IMR-90 (cell line): ENCODE measurements around the gene MPIG6B. TPM values are rescaled to one million over a fixed set of nuclear protein-coding genes. Genes with fewer than 3 reads are reported as not detected.

ENCODE experiments used
- ATAC-seq: fragments of 200-7000 bp; cut with Tn5 transposase; 2 replicates; pipeline ENCODE4 v1.9.1; 2020; ENCODE audit warnings: low read depth, mild to moderate bottlenecking, moderate library complexity
- BruUV-seq: library from RNA; stranded (reverse); fragments of 400-500 nt; replicated peaks from 2 replicates; lab custom pipeline; 2021; lab: Mats Ljungman, UMichigan
- CTCF ChIA-PET: fragments of 300-600 bp; formaldehyde crosslinking; extraction: SDS; loops from one replicate; lab custom pipeline; 2021; ENCODE audit warnings: antibody characterized with exemption; lab: Yijun Ruan, JAX
- POLR2A ChIA-PET: fragments of 300-600 bp; sonication (Branson Sonifier 250); formaldehyde crosslinking; loops from one replicate; lab custom pipeline; 2022; ENCODE audit warnings: antibody characterized with exemption; ENCODE audit not compliant: unreplicated experiment; lab: Charles Lee
- DNase-seq: peaks from one replicate; pipeline ENCODE4 v3.0.0; 2013
- H2AFZ ChIP-seq: replicated peaks from 2 replicates; pipeline ENCODE3; 2013; ENCODE audit warnings: low read length, mild to moderate bottlenecking; ENCODE audit not compliant: poor library complexity
- H2AK5ac ChIP-seq: 2 replicates; pipeline ENCODE4 v1.6.1; 2013; ENCODE audit warnings: low read depth, low read length, inconsistent platforms
- H2AK9ac ChIP-seq: replicated peaks from 2 replicates; pipeline ENCODE3; 2013; ENCODE audit warnings: mild to moderate bottlenecking, low read depth, low read length, moderate library complexity; ENCODE audit not compliant: poor library complexity
- H2BK120ac ChIP-seq: 2 replicates; pipeline ENCODE4 v1.6.1; 2013; ENCODE audit warnings: low read depth, low read length, inconsistent platforms
- H2BK15ac ChIP-seq: 3 replicates; pipeline ENCODE4 v1.6.1; 2013; ENCODE audit warnings: low read depth, low read length, inconsistent platforms
- H2BK20ac ChIP-seq: 2 replicates; pipeline ENCODE4 v1.6.1; 2013; ENCODE audit warnings: low read depth, mild to moderate bottlenecking, inconsistent platforms, low read length, moderate library complexity
- H2BK5ac ChIP-seq: 2 replicates; pipeline ENCODE4 v1.6.1; 2013; ENCODE audit warnings: mild to moderate bottlenecking, low read depth, low read length, inconsistent platforms; ENCODE audit not compliant: poor library complexity, severe bottlenecking
- H3K14ac ChIP-seq: replicated peaks from 2 replicates; pipeline ENCODE4 v1.6.1; 2013; ENCODE audit warnings: low read depth, low read length, inconsistent platforms
- H3K18ac ChIP-seq: 2 replicates; pipeline ENCODE4 v1.6.1; 2013; ENCODE audit warnings: low read depth, low read length, control low read depth
- H3K23ac ChIP-seq: 2 replicates; pipeline ENCODE4 v1.6.1; 2013; ENCODE audit warnings: low read depth, low read length, inconsistent platforms
- H3K27ac ChIP-seq: 2 replicates; pipeline ENCODE4 v1.5.1; 2013; ENCODE audit warnings: mild to moderate bottlenecking, control low read depth, low read length; ENCODE audit not compliant: insufficient read depth
- H3K27me3 ChIP-seq: 2 replicates; pipeline ENCODE4 v1.6.1; 2013; ENCODE audit warnings: low read length; ENCODE audit not compliant: control insufficient read depth, insufficient read depth
- H3K36me3 ChIP-seq: 2 replicates; pipeline ENCODE4 v1.6.1; 2013; ENCODE audit warnings: low read length, mixed read lengths; ENCODE audit not compliant: control insufficient read depth, insufficient read depth
- H3K4ac ChIP-seq: 2 replicates; pipeline ENCODE4 v1.6.1; 2013; ENCODE audit warnings: low read depth, low read length, inconsistent platforms
- H3K4me1 ChIP-seq: 2 replicates; pipeline ENCODE4 v1.6.1; 2013; ENCODE audit warnings: low read length, mixed read lengths; ENCODE audit not compliant: control insufficient read depth, insufficient read depth
- H3K4me2 ChIP-seq: 2 replicates; pipeline ENCODE4 v1.6.1; 2013; ENCODE audit warnings: low read depth, mild to moderate bottlenecking, control low read depth, low read length, moderate library complexity
- H3K4me3 ChIP-seq: 2 replicates; pipeline ENCODE4 v1.5.1; 2013; ENCODE audit warnings: low read depth, mild to moderate bottlenecking, control low read depth, low read length, moderate library complexity; ENCODE audit not compliant: insufficient read depth
- H3K56ac ChIP-seq: 2 replicates; pipeline ENCODE4 v1.6.1; 2013; ENCODE audit warnings: low read length, inconsistent platforms; ENCODE audit not compliant: insufficient read depth; ENCODE audit errors: extremely low read depth
- H3K79me1 ChIP-seq, 2 experiments: 2 replicates each; pipeline ENCODE4 v1.6.1; 2013; ENCODE audit warnings: low read length in 2 of 2, inconsistent platforms in 1 of 2, low read depth in 1 of 2
- H3K9ac ChIP-seq: 2 replicates; pipeline ENCODE4 v1.6.1; 2013; ENCODE audit warnings: low read depth, low read length, control low read depth
- H3K9me1 ChIP-seq: 2 replicates; pipeline ENCODE4 v1.6.1; 2013; ENCODE audit warnings: low read length, inconsistent platforms; ENCODE audit not compliant: insufficient read depth
- H3K9me3 ChIP-seq: 2 replicates; pipeline ENCODE4 v1.6.1; 2013; ENCODE audit warnings: low read length; ENCODE audit not compliant: control insufficient read depth, insufficient read depth
- H4K20me1 ChIP-seq: 2 replicates; pipeline ENCODE4 v1.6.1; 2013; ENCODE audit warnings: low read length, inconsistent platforms; ENCODE audit not compliant: insufficient read depth
- H4K5ac ChIP-seq: 2 replicates; pipeline ENCODE4 v1.6.1; 2013; ENCODE audit warnings: mild to moderate bottlenecking, low read depth, low read length, control low read depth
- H4K8ac ChIP-seq, 2 experiments: 2 replicates each; pipeline ENCODE4 v1.6.1; 2013; ENCODE audit warnings: low read depth in 2 of 2, low read length in 2 of 2, control low read depth in 1 of 2, inconsistent platforms in 1 of 2
- H4K91ac ChIP-seq: 2 replicates; pipeline ENCODE4 v1.6.1; 2013; ENCODE audit warnings: low read depth, low read length, inconsistent platforms; ENCODE audit not compliant: insufficient read depth
- BHLHE40 ChIP-seq: fragments of 150-350 bp; IDR thresholded peaks from 2 replicates; pipeline ENCODE4 v1.6.1; 2016; ENCODE audit warnings: mild to moderate bottlenecking, low read depth, low read length
- CEBPB ChIP-seq: IDR thresholded peaks from 2 replicates; pipeline ENCODE4 v1.6.1; 2012; ENCODE audit warnings: low read depth, low read length, improper control_type of control experiment
- CHD1 ChIP-seq: IDR thresholded peaks from 2 replicates; pipeline ENCODE4 v1.6.1; 2012; ENCODE audit warnings: low read depth, low read length, improper control_type of control experiment
- MAFK ChIP-seq: IDR thresholded peaks from 2 replicates; pipeline ENCODE4 v1.6.1; 2012; ENCODE audit warnings: low read depth, low read length, improper control_type of control experiment
- MXI1 ChIP-seq: IDR thresholded peaks from 2 replicates; pipeline ENCODE4 v1.6.1; 2012; ENCODE audit warnings: low read depth, mild to moderate bottlenecking, low read length, moderate library complexity, borderline replicate concordance
- NFE2L2 ChIP-seq: fragments of 150-350 bp; IDR thresholded peaks from 2 replicates; pipeline ENCODE4 v1.6.1; 2016; ENCODE audit warnings: low read depth, mild to moderate bottlenecking, low read length
- POLR2A ChIP-seq: IDR thresholded peaks from 2 replicates; pipeline ENCODE4 v1.6.1; 2012; ENCODE audit warnings: mild to moderate bottlenecking, low read depth, low read length
- RAD21 ChIP-seq: IDR thresholded peaks from 2 replicates; pipeline ENCODE4 v1.6.1; 2012; ENCODE audit warnings: low read length, improper control_type of control experiment
- RCOR1 ChIP-seq: IDR thresholded peaks from 2 replicates; pipeline ENCODE4 v1.6.1; 2012; ENCODE audit warnings: mild to moderate bottlenecking, low read length, improper control_type of control experiment; ENCODE audit not compliant: insufficient replicate concordance
- RFX5 ChIP-seq: IDR thresholded peaks from 2 replicates; pipeline ENCODE4 v1.8.0; 2012; ENCODE audit warnings: low read depth, mild to moderate bottlenecking, low read length, moderate library complexity
- SMC3 ChIP-seq: fragments of 150-350 bp; IDR thresholded peaks from 2 replicates; pipeline ENCODE4 v1.6.1; 2016; ENCODE audit warnings: low read depth, mild to moderate bottlenecking, antibody characterized with exemption, low read length, moderate library complexity
- WGBS, 2 experiments: methylation state at CpG; one replicate each; pipeline versions ENCODE4 v1.1.5 to v1.1.7; 2013; ENCODE audit warnings: missing lambda C conversion rate in 2 of 2; ENCODE audit not compliant: insufficient read length in 1 of 2; ENCODE audit errors: extremely low coverage in 2 of 2; 5-methylcytosine and 5-hydroxymethylcytosine counted together
- dilution Hi-C: fragments of 300-500 bp; cut with HindIII; formaldehyde crosslinking; loops from one replicate; pipeline ENCODE4 v1.14.3; 2018; ENCODE audit warnings: low sequenced_read_pairs; ENCODE audit not compliant: unreplicated experiment
- in situ Hi-C: fragments of 300-500 bp; cut with MboI; formaldehyde crosslinking; loops from 3 replicates; pipeline ENCODE4 v1.14.3; 2019; ENCODE audit warnings: low sequenced_read_pairs, inconsistent platforms, mixed read lengths
- intact Hi-C: fragments of 100-400 bp; cut with micrococcal nuclease; formaldehyde crosslinking; loops from 2 replicates; pipeline ENCODE4 v1.10.0; 2022
- polyA plus RNA-seq, 3 experiments: library from polyadenylated mRNA; depleted of rRNA; stranded (reverse); fragments of >200 nt; gene quantifications; 2 replicates each; pipeline ENCODE4 v1.2.3, GENCODE V29; 2012; ENCODE audit warnings: low replicate concordance in 1 of 3
- total RNA-seq: library from RNA; depleted of rRNA; stranded (reverse); fragments of >200 nt; gene quantifications from 2 replicates; pipeline ENCODE4 v1.2.3, GENCODE V29; 2012
- TF ChIP-seq, protein P1 (sequence below): fragments of 150-350 bp; IDR thresholded peaks from 2 replicates; pipeline ENCODE4 v1.6.1; 2016; ENCODE audit warnings: low read depth, mild to moderate bottlenecking, low read length, moderate library complexity, borderline replicate concordance
- TF ChIP-seq, protein P2 (sequence below): fragments of 150-350 bp; IDR thresholded peaks from 2 replicates; pipeline ENCODE4 v1.6.1; 2017; ENCODE audit warnings: mild to moderate bottlenecking, antibody characterized with exemption, low read length, low read depth
- TF ChIP-seq, protein P3 (sequence below): conservative IDR thresholded peaks from 2 replicates; pipeline ENCODE4 v1.5.1; 2012; ENCODE audit warnings: mild to moderate bottlenecking, low read depth, low read length, improper control_type of control experiment

MPIG6B gene
- total and polyA plus RNA-seq, 2 of the 4 experiments (the other 2 are of a cell fraction) = not detected

DNA sequence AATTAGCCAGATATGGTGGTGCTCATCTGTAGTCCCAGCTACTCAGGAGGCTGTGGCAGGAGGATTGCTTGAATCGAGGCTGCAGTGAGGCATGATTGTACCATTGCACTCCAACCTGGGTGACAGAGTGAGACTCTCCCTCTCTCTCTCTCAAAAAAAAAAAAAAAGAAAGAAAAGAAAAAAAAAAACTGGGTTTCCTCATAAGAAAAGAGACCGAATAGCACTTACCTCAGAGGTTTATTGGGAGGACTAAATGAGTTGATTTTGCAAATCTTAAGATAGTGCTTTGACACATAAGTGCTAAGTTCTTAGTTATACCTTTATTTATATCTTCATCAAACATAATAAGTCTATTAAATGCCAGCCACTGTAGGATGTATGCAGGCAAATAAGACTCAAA lies 47.7 kb downstream of the MPIG6B start:
- Histone ChIP-seq H4K8ac (no peak overlapping the region), H3K14ac (no peak overlapping the region), H2AK9ac (no peak overlapping the region), H3K9me3 (no peaks in the 10 kb centered on the region), H3K9me1 (peaks cover 3% of the 10 kb centered on the region; the same call in 1 of the 2 replicates), H3K4ac (no peak overlapping the region), H3K4me2 (no peak overlapping the region), H3K79me1 (no peaks in the 10 kb centered on the region), H2BK120ac (no peak overlapping the region), H4K5ac (no peak overlapping the region), H2AK5ac (no peak overlapping the region), H3K4me1 (no peaks in the 10 kb centered on the region), H4K20me1 (no peaks in the 10 kb centered on the region), H3K36me3 (no peaks in the 10 kb centered on the region), H3K4me3 (no peak overlapping the region), H2BK20ac (no peak overlapping the region), H2BK5ac (no peak overlapping the region), H2AFZ (no peak overlapping the region), H4K91ac (no peak overlapping the region), H3K9ac (no peak overlapping the region), H3K56ac (no peak overlapping the region), H3K23ac (no peak overlapping the region), H3K27me3 (no peaks in the 10 kb centered on the region), H3K27ac (no peak overlapping the region), H3K18ac (no peak overlapping the region), H2BK15ac (no peak overlapping the region)
- DNase-seq = no peak
- dilution Hi-C loops (no loop called here), in situ Hi-C loops (no loop called here), intact Hi-C loops (no loop called here)
- no peak for ATAC-seq
- ChIA-PET POLR2A (no interaction called here), CTCF (no interaction called here)
- TF ChIP-seq, protein P1, sequence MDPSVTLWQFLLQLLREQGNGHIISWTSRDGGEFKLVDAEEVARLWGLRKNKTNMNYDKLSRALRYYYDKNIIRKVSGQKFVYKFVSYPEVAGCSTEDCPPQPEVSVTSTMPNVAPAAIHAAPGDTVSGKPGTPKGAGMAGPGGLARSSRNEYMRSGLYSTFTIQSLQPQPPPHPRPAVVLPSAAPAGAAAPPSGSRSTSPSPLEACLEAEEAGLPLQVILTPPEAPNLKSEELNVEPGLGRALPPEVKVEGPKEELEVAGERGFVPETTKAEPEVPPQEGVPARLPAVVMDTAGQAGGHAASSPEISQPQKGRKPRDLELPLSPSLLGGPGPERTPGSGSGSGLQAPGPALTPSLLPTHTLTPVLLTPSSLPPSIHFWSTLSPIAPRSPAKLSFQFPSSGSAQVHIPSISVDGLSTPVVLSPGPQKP = no peak
- TF ChIP-seq CEBPB (no peak), SMC3 (no peak), MAFK (no peak), RFX5 (no peak), NFE2L2 (no peak), RCOR1 (no peak), RAD21 (no peak), POLR2A (no peak), MXI1 (no peak), BHLHE40 (no peak), CHD1 (no peak)
- TF ChIP-seq, protein P2, sequence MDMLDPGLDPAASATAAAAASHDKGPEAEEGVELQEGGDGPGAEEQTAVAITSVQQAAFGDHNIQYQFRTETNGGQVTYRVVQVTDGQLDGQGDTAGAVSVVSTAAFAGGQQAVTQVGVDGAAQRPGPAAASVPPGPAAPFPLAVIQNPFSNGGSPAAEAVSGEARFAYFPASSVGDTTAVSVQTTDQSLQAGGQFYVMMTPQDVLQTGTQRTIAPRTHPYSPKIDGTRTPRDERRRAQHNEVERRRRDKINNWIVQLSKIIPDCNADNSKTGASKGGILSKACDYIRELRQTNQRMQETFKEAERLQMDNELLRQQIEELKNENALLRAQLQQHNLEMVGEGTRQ = no peak
- TF ChIP-seq, protein P3, sequence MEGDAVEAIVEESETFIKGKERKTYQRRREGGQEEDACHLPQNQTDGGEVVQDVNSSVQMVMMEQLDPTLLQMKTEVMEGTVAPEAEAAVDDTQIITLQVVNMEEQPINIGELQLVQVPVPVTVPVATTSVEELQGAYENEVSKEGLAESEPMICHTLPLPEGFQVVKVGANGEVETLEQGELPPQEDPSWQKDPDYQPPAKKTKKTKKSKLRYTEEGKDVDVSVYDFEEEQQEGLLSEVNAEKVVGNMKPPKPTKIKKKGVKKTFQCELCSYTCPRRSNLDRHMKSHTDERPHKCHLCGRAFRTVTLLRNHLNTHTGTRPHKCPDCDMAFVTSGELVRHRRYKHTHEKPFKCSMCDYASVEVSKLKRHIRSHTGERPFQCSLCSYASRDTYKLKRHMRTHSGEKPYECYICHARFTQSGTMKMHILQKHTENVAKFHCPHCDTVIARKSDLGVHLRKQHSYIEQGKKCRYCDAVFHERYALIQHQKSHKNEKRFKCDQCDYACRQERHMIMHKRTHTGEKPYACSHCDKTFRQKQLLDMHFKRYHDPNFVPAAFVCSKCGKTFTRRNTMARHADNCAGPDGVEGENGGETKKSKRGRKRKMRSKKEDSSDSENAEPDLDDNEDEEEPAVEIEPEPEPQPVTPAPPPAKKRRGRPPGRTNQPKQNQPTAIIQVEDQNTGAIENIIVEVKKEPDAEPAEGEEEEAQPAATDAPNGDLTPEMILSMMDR = no peak
- no CpG with 5 or more reads among the region's 2 CpGs for WGBS, 2 experiments
- BruUV-seq = no TSS peak
